GM12872 (cell line): Measurements from ENCODE around the gene SUGCT.

Experiments
- CTCF ChIP-seq: IDR thresholded peaks from 3 replicates; pipeline ENCODE4 v1.5.1; 2011; ENCODE audit warnings: low read depth, mild to moderate bottlenecking, low read length, moderate library complexity; ENCODE audit not compliant: insufficient read depth

The SUGCT gene

GRCh38 chr7:40156988-40157387, 22.2 kb downstream of the SUGCT start:
- no peak for TF ChIP-seq CTCF

- no peak for TF ChIP-seq CTCF
Observed at GRCh38 chr7:40162516-40162915, 27.7 kb downstream of the SUGCT start.

- no peak for TF ChIP-seq CTCF
Observed at GRCh38 chr7:40165216-40165615, 30.4 kb downstream of the SUGCT start.

GRCh38 chr7:40167291-40167690, 32.5 kb downstream of the SUGCT start:
- TF ChIP-seq CTCF, result no peak

- no peak for TF ChIP-seq CTCF
Observed at GRCh38 chr7:40175725-40176510, 41.1 kb downstream of the SUGCT start.

GRCh38 chr7:40177071-40177470, 42.3 kb downstream of the SUGCT start:
- TF ChIP-seq CTCF, result no peak

- TF ChIP-seq CTCF, result no peak
Observed at GRCh38 chr7:40182452-40182851, 47.6 kb downstream of the SUGCT start.
